Activated gamma-delta T cell (primary cell): ENCODE results near the gene ADCY9.
"Not testable (repeated sequence)": the region's sequence is repeated elsewhere in the genome, so short reads cannot be mapped to it uniquely, and the experiment has no call there.

ENCODE experiments used
- DNase-seq: peaks from one replicate; lab custom pipeline; 2025; lab: John Stamatoyannopoulos, UW

ADCY9 gene

GRCh38 chr16:4093495-4094126 is 22.6 kb downstream of the ADCY9 start:
- no peak for DNase-seq

- no peak for DNase-seq
Observed at GRCh38 chr16:4092547-4093265, 23.5 kb downstream of the ADCY9 start.

GRCh38 chr16:4091240-4092012 is 24.8 kb downstream of the ADCY9 start:
- DNase-seq = no peak

GRCh38 chr16:4090351-4090851 is 25.8 kb downstream of the ADCY9 start:
- DNase-seq = no peak

GRCh38 chr16:4089811-4090301 is 26.4 kb downstream of the ADCY9 start:
- DNase-seq = no peak

- DNase-seq = no peak
Observed at GRCh38 chr16:4089251-4089810, 26.9 kb downstream of the ADCY9 start.

- DNase-seq = no peak
Observed at GRCh38 chr16:4087990-4088577, 28.2 kb downstream of the ADCY9 start.

GRCh38 chr16:4087099-4087885 is 28.9 kb downstream of the ADCY9 start:
- no peak for DNase-seq

- no peak for DNase-seq
Observed at GRCh38 chr16:4086153-4086552, 30.1 kb downstream of the ADCY9 start.

- DNase-seq = no peak
Observed at GRCh38 chr16:4085405-4085970, 30.8 kb downstream of the ADCY9 start.

GRCh38 chr16:4083347-4083870 is 32.8 kb downstream of the ADCY9 start:
- DNase-seq = no peak

- DNase-seq = no peak
Observed at GRCh38 chr16:4082474-4083044, 33.7 kb downstream of the ADCY9 start.

- DNase-seq = no peak
Observed at GRCh38 chr16:4081521-4082021, 34.7 kb downstream of the ADCY9 start.

- DNase-seq = no peak
Observed at GRCh38 chr16:4081047-4081446, 35.2 kb downstream of the ADCY9 start.

GRCh38 chr16:4077174-4077649 is 39.0 kb downstream of the ADCY9 start:
- DNase-seq = no peak

GRCh38 chr16:4075534-4075933 is 40.7 kb downstream of the ADCY9 start:
- DNase-seq = no peak

GRCh38 chr16:4073150-4073549 is 43.1 kb downstream of the ADCY9 start:
- DNase-seq = not testable (repeated sequence)

- DNase-seq = no peak
Observed at GRCh38 chr16:4071686-4072561, 44.3 kb downstream of the ADCY9 start.

- no peak for DNase-seq
Observed at GRCh38 chr16:4070936-4071335, 45.3 kb downstream of the ADCY9 start.
